Vagina (tissue), 2 donors: ENCODE results near the gene RTCB. TPM values are rescaled to one million over a fixed set of nuclear protein-coding genes. Genes with fewer than 3 reads are reported as not detected.

Source experiments
- DNase-seq, 2 donors: peaks; one replicate each; pipeline ENCODE4 v3.0.0-alpha.2; 2017; ENCODE audit errors: extremely low spot score in 2 of 2
- H3K27ac ChIP-seq: fragments of 200-600 bp; sonication (generic); one replicate; pipeline ENCODE4 v1.5.1; 2019
- H3K27me3 ChIP-seq: fragments of 200-600 bp; sonication (generic); one replicate; pipeline ENCODE4 v1.5.1; 2019
- H3K36me3 ChIP-seq, 2 donors: fragments of 200-600 bp; sonication (generic); one replicate each; pipeline ENCODE4 v1.5.1; 2017 to 2019
- H3K4me1 ChIP-seq: fragments of 200-600 bp; sonication (generic); one replicate; pipeline ENCODE4 v1.5.1; 2019
- H3K4me3 ChIP-seq, 2 donors: fragments of 200-600 bp; sonication (generic); 1 replicate in 1 of 2; 2 replicates in 1 of 2; pipeline ENCODE4 v1.5.1; 2016 to 2019
- H3K9me3 ChIP-seq: fragments of 200-600 bp; sonication (generic); one replicate; pipeline ENCODE4 v1.5.1; 2019
- POLR2A ChIP-seq, 2 donors: fragments of 450-650 bp; IDR thresholded peaks; one replicate each; pipeline ENCODE4 v1.6.1; 2017; ENCODE audit warnings: antibody characterized with exemption in 2 of 2, mild to moderate bottlenecking in 2 of 2, moderate library complexity in 2 of 2
- POLR2AphosphoS5 ChIP-seq, 2 donors: sonication (generic); formaldehyde crosslinking; IDR thresholded peaks; one replicate each; pipeline ENCODE4 v1.9.0; 2017; ENCODE audit warnings: antibody characterized with exemption in 2 of 2, mild to moderate bottlenecking in 2 of 2, low read depth in 1 of 2; ENCODE audit not compliant: insufficient read depth in 1 of 2
- intact Hi-C: fragments of 100-400 bp; cut with DNase I; formaldehyde crosslinking; loops from one replicate; pipeline ENCODE4 v1.15.1; 2023
- small RNA-seq: library from RNA; depleted of rRNA; stranded (forward); fragments of <200 nt; gene quantifications from one replicate; pipeline ENCODE3, GENCODE V24; 2016
- total RNA-seq: library from RNA; depleted of rRNA; stranded (reverse); fragments of >200 nt; gene quantifications from one replicate; pipeline ENCODE4 v1.2.3, GENCODE V29; 2016
- TF ChIP-seq, protein P1 (sequence below), 3 experiments: fragments of 450-650 bp in 2 of 3; fragments of 200-600 bp in 1 of 3; sonication (generic) in 1 of 3; IDR thresholded peaks; one replicate each; pipeline ENCODE4 v1.5.1; 2017 to 2019; ENCODE audit warnings: antibody characterized with exemption in 3 of 3, mild to moderate bottlenecking in 2 of 3, moderate library complexity in 2 of 3

Gene RTCB
- total RNA-seq, 1 donor from 2014 or later, result 42.2 TPM

DNA sequence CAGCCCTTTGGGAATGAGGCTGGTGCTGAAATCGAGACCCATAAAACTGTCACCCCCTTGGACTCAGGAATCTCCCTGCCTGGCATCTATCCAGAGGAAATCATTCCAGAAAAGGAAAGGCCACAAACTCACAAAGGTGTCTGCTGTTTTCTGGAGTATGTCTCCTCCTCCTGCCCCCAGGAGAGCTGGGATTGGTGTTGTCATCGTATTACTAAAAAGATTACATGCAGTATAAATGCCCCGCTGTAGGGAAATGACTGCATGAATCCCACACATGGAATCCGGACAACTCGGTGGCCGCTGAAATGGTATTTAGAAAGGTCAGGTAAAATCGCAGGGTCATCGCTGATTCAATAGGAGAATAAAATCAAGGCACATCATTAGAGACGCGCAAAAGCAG lies 73.3 kb downstream of the RTCB start:
- H3K9me3 ChIP-seq, result no peaks in the 10 kb centered on the region
- no peak overlapping the region for H3K27ac ChIP-seq
- TF ChIP-seq POLR2A (IDR thresholded peaks at IDR 0.05) (no peak), POLR2AphosphoS5 (IDR thresholded peaks at IDR 0.05; ENCODE audit: insufficient read depth in 1 of 2, low read depth in 1 of 2) (no peak)
- TF ChIP-seq, protein P1, sequence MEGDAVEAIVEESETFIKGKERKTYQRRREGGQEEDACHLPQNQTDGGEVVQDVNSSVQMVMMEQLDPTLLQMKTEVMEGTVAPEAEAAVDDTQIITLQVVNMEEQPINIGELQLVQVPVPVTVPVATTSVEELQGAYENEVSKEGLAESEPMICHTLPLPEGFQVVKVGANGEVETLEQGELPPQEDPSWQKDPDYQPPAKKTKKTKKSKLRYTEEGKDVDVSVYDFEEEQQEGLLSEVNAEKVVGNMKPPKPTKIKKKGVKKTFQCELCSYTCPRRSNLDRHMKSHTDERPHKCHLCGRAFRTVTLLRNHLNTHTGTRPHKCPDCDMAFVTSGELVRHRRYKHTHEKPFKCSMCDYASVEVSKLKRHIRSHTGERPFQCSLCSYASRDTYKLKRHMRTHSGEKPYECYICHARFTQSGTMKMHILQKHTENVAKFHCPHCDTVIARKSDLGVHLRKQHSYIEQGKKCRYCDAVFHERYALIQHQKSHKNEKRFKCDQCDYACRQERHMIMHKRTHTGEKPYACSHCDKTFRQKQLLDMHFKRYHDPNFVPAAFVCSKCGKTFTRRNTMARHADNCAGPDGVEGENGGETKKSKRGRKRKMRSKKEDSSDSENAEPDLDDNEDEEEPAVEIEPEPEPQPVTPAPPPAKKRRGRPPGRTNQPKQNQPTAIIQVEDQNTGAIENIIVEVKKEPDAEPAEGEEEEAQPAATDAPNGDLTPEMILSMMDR (IDR thresholded peaks at IDR 0.05), result no peak
- H3K27me3 ChIP-seq, result no peaks in the 10 kb centered on the region
- H3K4me3 ChIP-seq, result no peak overlapping the region
- DNase-seq, result peak in 1 of 2 donors; percentile 27
- H3K4me1 ChIP-seq, result peaks cover 13% of the 10 kb centered on the region
- intact Hi-C loops, result no loop called here
- H3K36me3 ChIP-seq, result no peaks in the 10 kb centered on the region

Small RNA genes lying within 50 kb of the gene (small RNA-seq; reads per million reads assigned to genes)
- gene AL021937.2, result not detected
- gene IGLVIVOR22-2, result not detected
- gene RF02171, result not detected
- not detected for gene RF02172

Other genes starting within 250 kb of the RTCB start
- gene RFPL2, start 207.2 kb downstream of the RTCB start, total RNA-seq, result not detected
- 2.2 TPM for gene SLC5A4, start 156.9 kb downstream of the RTCB start, total RNA-seq
- not detected for gene RFPL3, start 54.4 kb downstream of the RTCB start, total RNA-seq
- not detected for gene BPIFC, start 52.2 kb upstream of the RTCB start, total RNA-seq
- 70.2 TPM for gene FBXO7, start 62.6 kb upstream of the RTCB start, total RNA-seq